Measurements from ENCODE around the gene THAP4.

- TF ChIP-seq, protein P1, sequence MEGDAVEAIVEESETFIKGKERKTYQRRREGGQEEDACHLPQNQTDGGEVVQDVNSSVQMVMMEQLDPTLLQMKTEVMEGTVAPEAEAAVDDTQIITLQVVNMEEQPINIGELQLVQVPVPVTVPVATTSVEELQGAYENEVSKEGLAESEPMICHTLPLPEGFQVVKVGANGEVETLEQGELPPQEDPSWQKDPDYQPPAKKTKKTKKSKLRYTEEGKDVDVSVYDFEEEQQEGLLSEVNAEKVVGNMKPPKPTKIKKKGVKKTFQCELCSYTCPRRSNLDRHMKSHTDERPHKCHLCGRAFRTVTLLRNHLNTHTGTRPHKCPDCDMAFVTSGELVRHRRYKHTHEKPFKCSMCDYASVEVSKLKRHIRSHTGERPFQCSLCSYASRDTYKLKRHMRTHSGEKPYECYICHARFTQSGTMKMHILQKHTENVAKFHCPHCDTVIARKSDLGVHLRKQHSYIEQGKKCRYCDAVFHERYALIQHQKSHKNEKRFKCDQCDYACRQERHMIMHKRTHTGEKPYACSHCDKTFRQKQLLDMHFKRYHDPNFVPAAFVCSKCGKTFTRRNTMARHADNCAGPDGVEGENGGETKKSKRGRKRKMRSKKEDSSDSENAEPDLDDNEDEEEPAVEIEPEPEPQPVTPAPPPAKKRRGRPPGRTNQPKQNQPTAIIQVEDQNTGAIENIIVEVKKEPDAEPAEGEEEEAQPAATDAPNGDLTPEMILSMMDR (IDR thresholded peaks at IDR 0.05; ENCODE audit: low read depth, low read length): no peak
- no peak for TF ChIP-seq EZH2phosphoT487 (IDR thresholded peaks at IDR 0.05; ENCODE audit: low read depth)
Observed at GRCh38 chr2:241601841-241602240, 35.1 kb downstream of the THAP4 start.
